A673 (cell line): Measurements from ENCODE around the gene CLEC20A. TPM values are rescaled to one million over a fixed set of nuclear protein-coding genes. Genes with fewer than 3 reads are reported as not detected.

Experiments used
- BruUV-seq: library from RNA; stranded (reverse); fragments of 400-500 nt; replicated peaks from 2 replicates; lab custom pipeline; 2021; lab: Mats Ljungman, UMichigan
- CTCF ChIA-PET: fragments of 300-600 bp; sonication (Branson Sonifier 250); formaldehyde crosslinking; loops from one replicate; lab custom pipeline; 2022; ENCODE audit warnings: antibody characterized with exemption; lab: Charles Lee
- POLR2A ChIA-PET: fragments of 300-600 bp; sonication (Branson Sonifier 250); formaldehyde crosslinking; loops from one replicate; lab custom pipeline; 2022; ENCODE audit warnings: antibody characterized with exemption; ENCODE audit not compliant: low non-redundant PET; lab: Charles Lee
- DNase-seq: peaks from one replicate; pipeline ENCODE4 v3.0.0-alpha.2; 2015; ENCODE audit warnings: low spot score
- H3K27ac ChIP-seq: fragments of 200-600 bp; sonication (generic); 2 replicates; pipeline ENCODE4 v1.5.1; 2016; ENCODE audit warnings: mixed run types, low read depth, mild to moderate bottlenecking, mixed read lengths, antibody characterized with exemption, low read length; ENCODE audit not compliant: poor library complexity, severe bottlenecking
- H3K27me3 ChIP-seq: fragments of 200-600 bp; sonication (generic); replicated peaks from 2 replicates; pipeline ENCODE4 v1.6.1; 2017; ENCODE audit warnings: mixed run types, low read depth, mild to moderate bottlenecking, mixed read lengths, antibody characterized with exemption, low read length; ENCODE audit not compliant: insufficient read depth, poor library complexity
- H3K36me3 ChIP-seq: fragments of 200-600 bp; sonication (generic); 2 replicates; pipeline ENCODE4 v1.6.1; 2016; ENCODE audit warnings: mixed run types, mild to moderate bottlenecking, mixed read lengths, antibody characterized with exemption, low read length; ENCODE audit not compliant: insufficient read depth, poor library complexity, severe bottlenecking
- H3K4me1 ChIP-seq: fragments of 200-600 bp; sonication (generic); 2 replicates; pipeline ENCODE4 v1.6.1; 2017; ENCODE audit warnings: mixed run types, mild to moderate bottlenecking, mixed read lengths, antibody characterized with exemption, low read length; ENCODE audit not compliant: insufficient read depth, poor library complexity, severe bottlenecking
- H3K4me3 ChIP-seq: fragments of 200-600 bp; sonication (generic); 2 replicates; pipeline ENCODE4 v1.5.1; 2016; ENCODE audit warnings: low read depth, mixed run types, mild to moderate bottlenecking, mixed read lengths, low read length; ENCODE audit not compliant: poor library complexity, severe bottlenecking
- H3K9me3 ChIP-seq: fragments of 200-600 bp; sonication (generic); 2 replicates; pipeline ENCODE4 v1.6.1; 2016; ENCODE audit warnings: mixed run types, low read depth, mild to moderate bottlenecking, mixed read lengths, antibody characterized with exemption, low read length; ENCODE audit not compliant: poor library complexity, severe bottlenecking
- CTCF ChIP-seq: fragments of 300-800, 200-600 bp; sonication (generic); conservative IDR thresholded peaks from 2 replicates; pipeline ENCODE4 v1.5.1; 2017; ENCODE audit warnings: low read depth, mild to moderate bottlenecking, antibody characterized with exemption, low read length, moderate library complexity, mixed read lengths
- EZH2 ChIP-seq: fragments of 200-600 bp; sonication (generic); IDR thresholded peaks from 2 replicates; pipeline ENCODE4 v1.6.1; 2017; ENCODE audit warnings: borderline replicate concordance, low read depth, mild to moderate bottlenecking, mixed read lengths, antibody characterized with exemption, low read length; ENCODE audit not compliant: poor library complexity, severe bottlenecking
- intact Hi-C: fragments of 100-400 bp; cut with micrococcal nuclease; formaldehyde crosslinking; loops from one replicate; pipeline ENCODE4 v1.10.0; 2022; ENCODE audit not compliant: unreplicated experiment
- total RNA-seq: library from RNA; stranded (reverse); gene quantifications from 2 replicates; pipeline ENCODE4 v1.2.3, GENCODE V29; 2021

Gene CLEC20A
- total RNA-seq, 1 experiment from 2014 or later: not detected

GRCh38 chr1:178485541-178485981 is 11.2 kb downstream of the CLEC20A start:
- H3K27me3 ChIP-seq: no peaks in the 10 kb centered on the region
- CTCF ChIA-PET: no interaction called here
- no peak overlapping the region for H3K27ac ChIP-seq
- POLR2A ChIA-PET: no interaction called here
- H3K36me3 ChIP-seq: no peaks in the 10 kb centered on the region
- H3K4me1 ChIP-seq: peaks cover 7% of the 10 kb centered on the region
- intact Hi-C loops: no loop called here
- no TSS peak for BruUV-seq
- TF ChIP-seq CTCF: no peak
- TF ChIP-seq EZH2: no peak
- H3K9me3 ChIP-seq: no peaks in the 10 kb centered on the region
- DNase-seq: peak; percentile 19
- no peak overlapping the region for H3K4me3 ChIP-seq

GRCh38 chr1:178484698-178485225 is 12.0 kb downstream of the CLEC20A start:
- no peak for TF ChIP-seq EZH2
- no peak for TF ChIP-seq CTCF
- Histone ChIP-seq H3K27ac (no peak overlapping the region), H3K36me3 (no peaks in the 10 kb centered on the region), H3K9me3 (no peaks in the 10 kb centered on the region), H3K4me3 (no peak overlapping the region), H3K4me1 (peaks cover 7% of the 10 kb centered on the region), H3K27me3 (no peaks in the 10 kb centered on the region)
- CTCF ChIA-PET: no interaction called here
- DNase-seq: no peak
- POLR2A ChIA-PET: no interaction called here
- intact Hi-C loops: no loop called here
- no TSS peak for BruUV-seq

- no peak for DNase-seq
- POLR2A ChIA-PET: interaction anchor here (0.6 kb wide), 1 partner anchor 222 kb away, joined by 21 read pairs; no protein-coding TSS in a partner anchor
- Histone ChIP-seq H3K27ac (no peak overlapping the region), H3K4me3 (no peak overlapping the region), H3K36me3 (no peaks in the 10 kb centered on the region), H3K4me1 (peaks cover 7% of the 10 kb centered on the region), H3K9me3 (no peaks in the 10 kb centered on the region), H3K27me3 (no peaks in the 10 kb centered on the region)
- CTCF ChIA-PET: no interaction called here
- no TSS peak for BruUV-seq
- intact Hi-C loops: no loop called here
- TF ChIP-seq EZH2 (no peak), CTCF (no peak)
These were observed 13.4 kb downstream of the CLEC20A start for GRCh38 chr1:178483251-178483957.
